ENCODE results near the gene STXBP2. TPM values are rescaled to one million over a fixed set of nuclear protein-coding genes. Genes with fewer than 3 reads are reported as not detected.

The STXBP2 gene
- total RNA-seq, 1 experiment from 2014 or later: 102 TPM

GRCh38 chr19:7633698-7634097 is 3.2 kb upstream of the STXBP2 start, which contains the start of gene PCP2:
TSS of gene PCP2 (minus strand) at chr19:7633719. CDS start at chr19:7633457, 262 bp downstream.
- POLR2A ChIA-PET: no interaction called here
- no peak for TF ChIP-seq TCF7L2 (IDR thresholded peaks at IDR 0.05; ENCODE audit: low read depth, low read length)
- TF ChIP-seq SIN3A (IDR thresholded peaks at IDR 0.05; ENCODE audit: borderline replicate concordance, insufficient read depth, low read depth, low read length): no peak
- no peak for TF ChIP-seq REST (IDR thresholded peaks at IDR 0.05; ENCODE audit: insufficient read depth in 1 of 2, low read depth in 2 of 2, low read length in 1 of 2)
- no peak for TF ChIP-seq POLR2AphosphoS5 (IDR thresholded peaks at IDR 0.05; ENCODE audit: low read depth, low read length)
- TF ChIP-seq CTCF (IDR thresholded peaks at IDR 0.05): no peak
- no TSS peak for BruUV-seq (replicated peaks)
- Histone ChIP-seq H3K36me3 (ENCODE audit: control insufficient read depth, insufficient read depth, low read length) (peaks cover 11% of the 10 kb centered on the region; the same call in 1 of the 2 replicates), H3K27me3 (ENCODE audit: control insufficient read depth, insufficient read depth, low read length) (no peaks in the 10 kb centered on the region), H3K4me3 (ENCODE audit: low read depth in 2 of 2, low read length in 2 of 2) (no peak within 1 kb of the TSS), H3K4me1 (ENCODE audit: control insufficient read depth, insufficient read depth, low read length) (peaks cover 5% of the 10 kb centered on the region), H3K9me3 (ENCODE audit: control insufficient read depth, insufficient read depth, low read depth, low read length) (no peaks in the 10 kb centered on the region), H3K27ac (ENCODE audit: low read length) (no peak within 1 kb of the TSS)
- in situ Hi-C loops (cut with HindIII; ENCODE audit: low pct_unique_long_range_greater_than_20kb, low sequenced_read_pairs) (no loop called here), intact Hi-C loops (cut with micrococcal nuclease; ENCODE audit: unreplicated experiment) (no loop called here)
- DNase-seq (ENCODE audit: low read depth, low spot score): no peak
- CTCF ChIA-PET: no interaction called here
- no peak for ATAC-seq

- intact Hi-C loops (cut with micrococcal nuclease; ENCODE audit: unreplicated experiment): no loop called here
- H3K4me1 ChIP-seq (ENCODE audit: control insufficient read depth, insufficient read depth, low read length): peaks cover under 1% of the 10 kb centered on the region; the same call in 1 of the 2 replicates
- no peaks in the 10 kb centered on the region for H3K36me3 ChIP-seq (ENCODE audit: control insufficient read depth, insufficient read depth, low read length)
- in situ Hi-C loops (cut with HindIII; ENCODE audit: low pct_unique_long_range_greater_than_20kb, low sequenced_read_pairs): no loop called here
- TF ChIP-seq POLR2AphosphoS5 (IDR thresholded peaks at IDR 0.05; ENCODE audit: low read depth, low read length): no peak
- TF ChIP-seq SIN3A (IDR thresholded peaks at IDR 0.05; ENCODE audit: borderline replicate concordance, insufficient read depth, low read depth, low read length): no peak
- no peak for TF ChIP-seq CTCF (IDR thresholded peaks at IDR 0.05)
- no peak for TF ChIP-seq TCF7L2 (IDR thresholded peaks at IDR 0.05; ENCODE audit: low read depth, low read length)
- TF ChIP-seq REST (IDR thresholded peaks at IDR 0.05; ENCODE audit: insufficient read depth in 1 of 2, low read depth in 2 of 2, low read length in 1 of 2): no peak
- H3K27ac ChIP-seq (ENCODE audit: low read length): no peak overlapping the region
- no peak for DNase-seq (ENCODE audit: low read depth, low spot score)
- ChIA-PET CTCF (no interaction called here), POLR2A (no interaction called here)
- H3K9me3 ChIP-seq (ENCODE audit: control insufficient read depth, insufficient read depth, low read depth, low read length): no peaks in the 10 kb centered on the region
- BruUV-seq (replicated peaks): no TSS peak
- ATAC-seq: no peak
- H3K27me3 ChIP-seq (ENCODE audit: control insufficient read depth, insufficient read depth, low read length): no peaks in the 10 kb centered on the region
- H3K4me3 ChIP-seq (ENCODE audit: low read depth in 2 of 2, low read length in 2 of 2): no peak overlapping the region
Observed at GRCh38 chr19:7635670-7636069, 1.2 kb upstream of the STXBP2 start.
